ENCODE measurements around the gene STAG1.

DNA sequence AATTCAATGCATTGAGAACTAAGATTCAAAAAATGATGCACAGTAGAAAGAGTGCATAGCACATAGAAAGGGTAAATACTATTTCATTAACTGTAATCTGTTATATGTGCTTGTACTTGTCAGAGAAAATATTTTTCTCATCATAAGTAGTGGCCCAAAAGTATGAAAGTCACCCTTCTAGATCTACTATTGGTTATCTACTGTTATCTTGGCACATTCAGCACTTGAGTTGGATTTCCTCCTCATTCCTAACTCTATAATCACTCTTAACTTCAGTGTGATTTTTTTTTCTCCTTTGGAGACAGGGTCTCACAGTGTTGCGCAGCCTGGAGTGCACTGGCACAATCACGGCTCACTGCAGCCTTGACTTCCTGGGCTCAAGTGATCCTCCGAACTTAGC, 307.6 kb downstream of the STAG1 start:
- TF ChIP-seq, protein P1, sequence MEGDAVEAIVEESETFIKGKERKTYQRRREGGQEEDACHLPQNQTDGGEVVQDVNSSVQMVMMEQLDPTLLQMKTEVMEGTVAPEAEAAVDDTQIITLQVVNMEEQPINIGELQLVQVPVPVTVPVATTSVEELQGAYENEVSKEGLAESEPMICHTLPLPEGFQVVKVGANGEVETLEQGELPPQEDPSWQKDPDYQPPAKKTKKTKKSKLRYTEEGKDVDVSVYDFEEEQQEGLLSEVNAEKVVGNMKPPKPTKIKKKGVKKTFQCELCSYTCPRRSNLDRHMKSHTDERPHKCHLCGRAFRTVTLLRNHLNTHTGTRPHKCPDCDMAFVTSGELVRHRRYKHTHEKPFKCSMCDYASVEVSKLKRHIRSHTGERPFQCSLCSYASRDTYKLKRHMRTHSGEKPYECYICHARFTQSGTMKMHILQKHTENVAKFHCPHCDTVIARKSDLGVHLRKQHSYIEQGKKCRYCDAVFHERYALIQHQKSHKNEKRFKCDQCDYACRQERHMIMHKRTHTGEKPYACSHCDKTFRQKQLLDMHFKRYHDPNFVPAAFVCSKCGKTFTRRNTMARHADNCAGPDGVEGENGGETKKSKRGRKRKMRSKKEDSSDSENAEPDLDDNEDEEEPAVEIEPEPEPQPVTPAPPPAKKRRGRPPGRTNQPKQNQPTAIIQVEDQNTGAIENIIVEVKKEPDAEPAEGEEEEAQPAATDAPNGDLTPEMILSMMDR (IDR thresholded peaks at IDR 0.05), result no peak
- TF ChIP-seq POLR2A (IDR thresholded peaks at IDR 0.05) (no peak), POLR2AphosphoS5 (IDR thresholded peaks at IDR 0.05) (no peak), EP300 (IDR thresholded peaks at IDR 0.05) (no peak)

Measured in stomach (tissue), 4 donors.